Measurements from ENCODE around the gene BPIFB6.

BPIFB6 gene

GRCh38 chr20:32989507-32990283, 41.8 kb upstream of the BPIFB6 start:
- Histone ChIP-seq H3K36me3 (ENCODE audit: control insufficient read depth, low read length) (no peaks in the 10 kb centered on the region), H3K9me2 (replicated peaks; ENCODE audit: control insufficient read depth, low read length) (no peaks in the 10 kb centered on the region), H3K4me2 (ENCODE audit: low read length) (no peak overlapping the region), H3K27ac (ENCODE audit: low read depth, low read length) (no peak overlapping the region), H3K9me3 (ENCODE audit: control insufficient read depth, insufficient read depth, low read length) (no peaks in the 10 kb centered on the region), H3K4me3 (ENCODE audit: low read length) (no peak overlapping the region), H3K79me2 (ENCODE audit: control insufficient read depth, low read length) (no peaks in the 10 kb centered on the region), H3K4me1 (ENCODE audit: control insufficient read depth, low read length) (no peaks in the 10 kb centered on the region), H3F3A (ENCODE audit: control insufficient read depth, insufficient read depth) (no peaks in the 10 kb centered on the region), H4K20me1 (ENCODE audit: control insufficient read depth, insufficient read depth, low read depth, low read length) (no peaks in the 10 kb centered on the region), H3K27me3 (ENCODE audit: control insufficient read depth, low read length) (peaks cover 5% of the 10 kb centered on the region; the same call in 1 of the 2 replicates)
- no peak for TF ChIP-seq EZH2phosphoT487 (IDR thresholded peaks at IDR 0.05; ENCODE audit: borderline replicate concordance, low read length)
- no peak for TF ChIP-seq CTCF (IDR thresholded peaks at IDR 0.05; ENCODE audit: low read depth, low read length, poor library complexity, severe bottlenecking)

- TF ChIP-seq EZH2phosphoT487 (IDR thresholded peaks at IDR 0.05; ENCODE audit: borderline replicate concordance, low read length) (no peak), CTCF (IDR thresholded peaks at IDR 0.05; ENCODE audit: low read depth, low read length, poor library complexity, severe bottlenecking) (no peak)
- Histone ChIP-seq H3K9me3 (ENCODE audit: control insufficient read depth, insufficient read depth, low read length) (peaks cover 3% of the 10 kb centered on the region; the same call in 1 of the 2 replicates), H3K27ac (ENCODE audit: low read depth, low read length) (no peak overlapping the region), H3K36me3 (ENCODE audit: control insufficient read depth, low read length) (no peaks in the 10 kb centered on the region), H3K4me3 (ENCODE audit: low read length) (no peak overlapping the region), H3F3A (ENCODE audit: control insufficient read depth, insufficient read depth) (no peaks in the 10 kb centered on the region), H3K4me2 (ENCODE audit: low read length) (no peak overlapping the region), H4K20me1 (ENCODE audit: control insufficient read depth, insufficient read depth, low read depth, low read length) (no peaks in the 10 kb centered on the region), H3K79me2 (ENCODE audit: control insufficient read depth, low read length) (no peaks in the 10 kb centered on the region), H3K9me2 (replicated peaks; ENCODE audit: control insufficient read depth, low read length) (no peaks in the 10 kb centered on the region), H3K4me1 (ENCODE audit: control insufficient read depth, low read length) (no peaks in the 10 kb centered on the region), H3K27me3 (ENCODE audit: control insufficient read depth, low read length) (peaks cover 5% of the 10 kb centered on the region; the same call in 1 of the 2 replicates)
These were observed 41.0 kb upstream of the BPIFB6 start for GRCh38 chr20:32990426-32990825.

GRCh38 chr20:32991383-32991782, 40.1 kb upstream of the BPIFB6 start:
- Histone ChIP-seq H3K4me1 (ENCODE audit: control insufficient read depth, low read length) (no peaks in the 10 kb centered on the region), H3K27me3 (ENCODE audit: control insufficient read depth, low read length) (peaks cover 5% of the 10 kb centered on the region; the same call in 1 of the 2 replicates), H4K20me1 (ENCODE audit: control insufficient read depth, insufficient read depth, low read depth, low read length) (no peaks in the 10 kb centered on the region), H3K79me2 (ENCODE audit: control insufficient read depth, low read length) (no peaks in the 10 kb centered on the region), H3K36me3 (ENCODE audit: control insufficient read depth, low read length) (no peaks in the 10 kb centered on the region), H3K4me3 (ENCODE audit: low read length) (no peak overlapping the region), H3K27ac (ENCODE audit: low read depth, low read length) (no peak overlapping the region), H3K9me2 (replicated peaks; ENCODE audit: control insufficient read depth, low read length) (no peaks in the 10 kb centered on the region), H3K4me2 (ENCODE audit: low read length) (no peak overlapping the region), H3F3A (ENCODE audit: control insufficient read depth, insufficient read depth) (no peaks in the 10 kb centered on the region), H3K9me3 (ENCODE audit: control insufficient read depth, insufficient read depth, low read length) (peaks cover 7% of the 10 kb centered on the region; the same call in 1 of the 2 replicates)
- no peak for TF ChIP-seq EZH2phosphoT487 (IDR thresholded peaks at IDR 0.05; ENCODE audit: borderline replicate concordance, low read length)
- TF ChIP-seq CTCF (IDR thresholded peaks at IDR 0.05; ENCODE audit: low read depth, low read length, poor library complexity, severe bottlenecking), result no peak

Measured in DOHH2 (cell line).